Adipocyte (in vitro differentiated cells): ENCODE results near the gene SSMEM1.

ENCODE experiments used
- DNase-seq: peaks from one replicate; pipeline ENCODE4 v3.0.0-alpha.2; 2015; ENCODE audit warnings: low read depth
- H3K27me3 ChIP-seq: replicated peaks from 2 replicates; pipeline ENCODE4 v1.7.0; 2013; ENCODE audit warnings: mild to moderate bottlenecking, low read length, moderate library complexity; ENCODE audit not compliant: control insufficient read depth, insufficient read depth
- H3K36me3 ChIP-seq: 2 replicates; pipeline ENCODE4 v1.7.0; 2013; ENCODE audit warnings: low read length, mild to moderate bottlenecking, moderate library complexity; ENCODE audit not compliant: control insufficient read depth, insufficient read depth, severe bottlenecking
- H3K4me1 ChIP-seq: 2 replicates; pipeline ENCODE4 v1.7.0; 2013; ENCODE audit warnings: mild to moderate bottlenecking, low read length, moderate library complexity; ENCODE audit not compliant: control insufficient read depth, insufficient read depth
- H3K4me3 ChIP-seq: 2 replicates; pipeline ENCODE4 v1.7.0; 2013; ENCODE audit warnings: mild to moderate bottlenecking, low read length, moderate library complexity
- H3K9ac ChIP-seq: 2 replicates; pipeline ENCODE4 v1.7.0; 2013; ENCODE audit warnings: mild to moderate bottlenecking, low read length, moderate library complexity
- H3K9me3 ChIP-seq: 2 replicates; pipeline ENCODE4 v1.7.0; 2013; ENCODE audit warnings: mild to moderate bottlenecking, low read length, moderate library complexity; ENCODE audit not compliant: control insufficient read depth

SSMEM1 gene

GRCh38 chr7:130254555-130254954, 46.9 kb downstream of the SSMEM1 start:
- H3K9ac ChIP-seq: no peak overlapping the region
- H3K4me1 ChIP-seq: no peaks in the 10 kb centered on the region
- DNase-seq: no peak
- H3K27me3 ChIP-seq: no peaks in the 10 kb centered on the region
- H3K36me3 ChIP-seq: no peaks in the 10 kb centered on the region
- peaks cover 34% of the 10 kb centered on the region for H3K9me3 ChIP-seq
- H3K4me3 ChIP-seq: no peak overlapping the region

- Histone ChIP-seq H3K4me3 (no peak overlapping the region), H3K9ac (no peak overlapping the region), H3K27me3 (no peaks in the 10 kb centered on the region), H3K36me3 (no peaks in the 10 kb centered on the region), H3K4me1 (no peaks in the 10 kb centered on the region), H3K9me3 (peaks cover 54% of the 10 kb centered on the region)
- no peak for DNase-seq
Measured at GRCh38 chr7:130256704-130257103, 49.0 kb downstream of the SSMEM1 start.

- H3K9me3 ChIP-seq: peaks cover 50% of the 10 kb centered on the region
- no peaks in the 10 kb centered on the region for H3K4me1 ChIP-seq
- no peak overlapping the region for H3K4me3 ChIP-seq
- no peak for DNase-seq
- H3K36me3 ChIP-seq: no peaks in the 10 kb centered on the region
- peaks cover 5% of the 10 kb centered on the region for H3K27me3 ChIP-seq
- no peak overlapping the region for H3K9ac ChIP-seq
Measured at GRCh38 chr7:130258494-130259078, 50.9 kb downstream of the SSMEM1 start.

GRCh38 chr7:130262448-130262847, 54.8 kb downstream of the SSMEM1 start:
- no peak for DNase-seq
- Histone ChIP-seq H3K27me3 (peaks cover 5% of the 10 kb centered on the region), H3K4me3 (no peak overlapping the region), H3K9ac (no peak overlapping the region), H3K9me3 (peaks cover 38% of the 10 kb centered on the region), H3K4me1 (no peaks in the 10 kb centered on the region), H3K36me3 (no peaks in the 10 kb centered on the region)

- no peaks in the 10 kb centered on the region for H3K4me1 ChIP-seq
- no peak for DNase-seq
- H3K9ac ChIP-seq: no peak overlapping the region
- no peaks in the 10 kb centered on the region for H3K36me3 ChIP-seq
- H3K27me3 ChIP-seq: peaks cover 5% of the 10 kb centered on the region
- H3K4me3 ChIP-seq: no peak overlapping the region
- peaks cover 32% of the 10 kb centered on the region for H3K9me3 ChIP-seq
Measured at GRCh38 chr7:130263130-130263529, 55.5 kb downstream of the SSMEM1 start.
